GM21515 (cell line): ENCODE data around the gene ZNF566.
"Not testable (repeated sequence)": the region's sequence is repeated elsewhere in the genome, so short reads cannot be mapped to it uniquely, and the experiment has no call there.

Experiments
- ATAC-seq: cut with Tn5 transposase; IDR thresholded peaks from one replicate; pipeline ENCODE4 v1.9.1; 2021; ENCODE audit not compliant: unreplicated experiment

The ZNF566 gene

GRCh38 chr19:36489118-36489919, at the start of gene ZNF566:
Gene ZNF566 (minus strand): TSS chr19:36489561. CDS start chr19:36476557, 13,004 bp downstream.
- ATAC-seq: peak; percentile 90

GRCh38 chr19:36528921-36529518, 39.7 kb upstream of the ZNF566 start:
- ATAC-seq: peak; percentile 18

GRCh38 chr19:36528194-36528920, 39.0 kb upstream of the ZNF566 start, which contains the start of gene ZNF260:
Gene ZNF260 (minus strand): TSS chr19:36528271. CDS start chr19:36515238, 13,033 bp downstream.
- ATAC-seq: peak; percentile 83

GRCh38 chr19:36527873-36528193, 38.5 kb upstream of the ZNF566 start:
- ATAC-seq: peak; percentile 1

GRCh38 chr19:36527341-36527740, 38.0 kb upstream of the ZNF566 start:
- ATAC-seq: no peak

GRCh38 chr19:36526581-36526980, 37.2 kb upstream of the ZNF566 start:
- no peak for ATAC-seq

- ATAC-seq: no peak
These were observed 35.3 kb upstream of the ZNF566 start for GRCh38 chr19:36524617-36525016.

- no peak for ATAC-seq
These were observed 24.8 kb upstream of the ZNF566 start for GRCh38 chr19:36514012-36514612.

- ATAC-seq: no peak
These were observed 19.0 kb upstream of the ZNF566 start for GRCh38 chr19:36508325-36508724.

GRCh38 chr19:36501973-36502372, 12.6 kb upstream of the ZNF566 start:
- no peak for ATAC-seq

- ATAC-seq: no peak
These were observed 7.6 kb upstream of the ZNF566 start for GRCh38 chr19:36497001-36497400.

- not testable (repeated sequence) for ATAC-seq
These were observed 3.5 kb upstream of the ZNF566 start for GRCh38 chr19:36492689-36493453.

- not testable (repeated sequence) for ATAC-seq
These were observed 1.5 kb upstream of the ZNF566 start for GRCh38 chr19:36490846-36491245.

- ATAC-seq: peak; percentile 53
These were observed 607 bp upstream of the ZNF566 start for GRCh38 chr19:36489920-36490415.

GRCh38 chr19:36488846-36489117, 579 bp downstream of the ZNF566 start:
- peak; percentile 4 for ATAC-seq

- no peak for ATAC-seq
These were observed 1.1 kb downstream of the ZNF566 start for GRCh38 chr19:36488118-36488845.

GRCh38 chr19:36483653-36484052, 5.7 kb downstream of the ZNF566 start:
- no peak for ATAC-seq

GRCh38 chr19:36482876-36483275, 6.5 kb downstream of the ZNF566 start:
- no peak for ATAC-seq

- no peak for ATAC-seq
These were observed 29.3 kb downstream of the ZNF566 start for GRCh38 chr19:36460046-36460445.

GRCh38 chr19:36456831-36457230, 32.5 kb downstream of the ZNF566 start:
- no peak for ATAC-seq
